PC-3 (cell line): ENCODE results near the gene GPR179. TPM values are rescaled to one million over a fixed set of nuclear protein-coding genes. Genes with fewer than 3 reads are reported as not detected.

Source experiments
- ATAC-seq: fragments of 200-7000 bp; cut with Tn5 transposase; 2 replicates; pipeline ENCODE4 v1.9.1; 2020; ENCODE audit warnings: mild to moderate bottlenecking, moderate library complexity
- BruUV-seq: library from RNA; stranded (reverse); fragments of 400-500 nt; replicated peaks from 2 replicates; lab custom pipeline; 2021; lab: Mats Ljungman, UMichigan
- CTCF ChIA-PET: fragments of 300-600 bp; sonication (Branson Sonifier 250); formaldehyde crosslinking; loops from one replicate; lab custom pipeline; 2022; ENCODE audit warnings: antibody characterized with exemption; lab: Charles Lee
- POLR2A ChIA-PET: fragments of 300-600 bp; sonication (Branson Sonifier 250); formaldehyde crosslinking; loops from one replicate; lab custom pipeline; 2022; ENCODE audit warnings: antibody characterized with exemption; ENCODE audit not compliant: unreplicated experiment; lab: Charles Lee
- DNase-seq: peaks from one replicate; pipeline ENCODE4 v3.0.0-alpha.2; 2015
- H2AFZ ChIP-seq: fragments of 300-600 bp; sonication (generic); 2 replicates; pipeline ENCODE4 v1.6.0; 2016; ENCODE audit warnings: antibody characterized with exemption, low read length
- H3F3A ChIP-seq: fragments of 300-600 bp; sonication (generic); one replicate; pipeline ENCODE4 v1.6.0; 2017; ENCODE audit warnings: antibody characterized with exemption, low read length, control low read depth, mild to moderate bottlenecking; ENCODE audit not compliant: unreplicated experiment
- H3K27ac ChIP-seq: fragments of 300-600 bp; sonication (generic); 2 replicates; pipeline ENCODE4 v1.5.1; 2016; ENCODE audit warnings: mild to moderate bottlenecking, low read length
- H3K27me3 ChIP-seq: fragments of 300-600 bp; sonication (generic); 2 replicates; pipeline ENCODE4 v1.6.1; 2016; ENCODE audit warnings: low read length, mixed read lengths
- H3K36me3 ChIP-seq: fragments of 300-600 bp; sonication (generic); 2 replicates; pipeline ENCODE4 v1.6.1; 2016; ENCODE audit warnings: low read depth, mixed run types, low read length, mixed read lengths
- H3K4me1 ChIP-seq: fragments of 300-600 bp; sonication (generic); 2 replicates; pipeline ENCODE4 v1.5.1; 2016; ENCODE audit warnings: low read length; ENCODE audit not compliant: insufficient read depth
- H3K4me2 ChIP-seq: fragments of 300-600 bp; sonication (generic); 2 replicates; pipeline ENCODE4 v1.6.0; 2016; ENCODE audit warnings: low read length
- H3K4me3 ChIP-seq: fragments of 300-600 bp; sonication (generic); 2 replicates; pipeline ENCODE4 v1.5.1; 2016; ENCODE audit warnings: mild to moderate bottlenecking, low read length, mixed read lengths
- H3K79me2 ChIP-seq: fragments of 300-600 bp; sonication (generic); 2 replicates; pipeline ENCODE4 v1.6.1; 2017; ENCODE audit warnings: low read length, mixed read lengths
- H3K9ac ChIP-seq: fragments of 300-600 bp; sonication (generic); 2 replicates; pipeline ENCODE4 v1.6.0; 2016; ENCODE audit warnings: mild to moderate bottlenecking, low read length
- H3K9me2 ChIP-seq: fragments of 300-600 bp; sonication (generic); replicated peaks from 2 replicates; pipeline ENCODE4 v1.6.1; 2016; ENCODE audit warnings: mixed run types, low read length, mixed read lengths
- H3K9me3 ChIP-seq: fragments of 300-600 bp; sonication (generic); 2 replicates; pipeline ENCODE4 v1.6.1; 2016; ENCODE audit warnings: low read length, mixed read lengths
- H4K20me1 ChIP-seq: fragments of 300-600 bp; sonication (generic); 2 replicates; pipeline ENCODE4 v1.6.1; 2016; ENCODE audit warnings: low read length, mixed read lengths
- CTCF ChIP-seq: fragments of 300-600 bp; sonication (generic); conservative IDR thresholded peaks from 2 replicates; pipeline ENCODE4 v1.5.1; 2017; ENCODE audit warnings: antibody characterized with exemption, low read depth, mild to moderate bottlenecking, low read length
- EZH2 ChIP-seq: fragments of 300-600 bp; sonication (generic); IDR thresholded peaks from one replicate; pipeline ENCODE4 v1.6.1; 2017; ENCODE audit warnings: antibody characterized with exemption, mild to moderate bottlenecking, low read length; ENCODE audit not compliant: unreplicated experiment
- EZH2phosphoT487 ChIP-seq: fragments of 300-600 bp; sonication (generic); IDR thresholded peaks from 2 replicates; pipeline ENCODE4 v1.6.1; 2018; ENCODE audit warnings: mild to moderate bottlenecking, antibody characterized with exemption, low read length, borderline replicate concordance
- intact Hi-C: fragments of 100-400 bp; cut with micrococcal nuclease; formaldehyde crosslinking; loops from 2 replicates; pipeline ENCODE4 v1.9.0; 2023
- total RNA-seq: library from RNA; depleted of rRNA; stranded (reverse); fragments of >200 nt; gene quantifications from 2 replicates; pipeline ENCODE4 v1.2.3, GENCODE V29; 2014

Gene GPR179
- total RNA-seq, 1 experiment from 2014 or later: not detected

GRCh38 chr17:38350035-38350434 is 6.3 kb upstream of the GPR179 start:
- no peak overlapping the region for H3K4me3 ChIP-seq
- no peak for ATAC-seq
- intact Hi-C loops: no loop called here
- H3K36me3 ChIP-seq: no peaks in the 10 kb centered on the region; the same call in 1 of the 2 replicates
- H2AFZ ChIP-seq: no peak overlapping the region
- no peak for DNase-seq
- no peak overlapping the region for H3K9ac ChIP-seq
- H3K79me2 ChIP-seq: peaks cover 27% of the 10 kb centered on the region
- no peaks in the 10 kb centered on the region for H3K27me3 ChIP-seq
- no peak for TF ChIP-seq EZH2phosphoT487
- TF ChIP-seq EZH2: no peak
- no peak for TF ChIP-seq CTCF
- no peaks in the 10 kb centered on the region for H3K9me3 ChIP-seq
- H3F3A ChIP-seq: no peaks in the 10 kb centered on the region
- BruUV-seq: no TSS peak
- CTCF ChIA-PET: interaction anchor here (1.4 kb wide), 2 partner anchors 31 to 64 kb away, joined by 11 to 46 read pairs; no protein-coding TSS in a partner anchor
- H3K27ac ChIP-seq: no peak overlapping the region
- H4K20me1 ChIP-seq: no peaks in the 10 kb centered on the region
- no peaks in the 10 kb centered on the region for H3K9me2 ChIP-seq
- POLR2A ChIA-PET: no interaction called here
- H3K4me1 ChIP-seq: peaks cover 9% of the 10 kb centered on the region; the same call in 1 of the 2 replicates
- no peak overlapping the region for H3K4me2 ChIP-seq

GRCh38 chr17:38349097-38349730 is 5.5 kb upstream of the GPR179 start:
- H3K27me3 ChIP-seq: no peaks in the 10 kb centered on the region
- no TSS peak for BruUV-seq
- peaks cover 7% of the 10 kb centered on the region; the same call in 1 of the 2 replicates for H3K4me1 ChIP-seq
- H3K36me3 ChIP-seq: no peaks in the 10 kb centered on the region; the same call in 1 of the 2 replicates
- ChIA-PET POLR2A (interaction anchor here (0.7 kb wide), 1 partner anchor 65 kb away, joined by 3 read pairs; no protein-coding TSS in a partner anchor), CTCF (interaction anchor here (0.6 to 1.5 kb wide), 7 partner anchors 11 to 73 kb away, joined by 3 to 46 read pairs (median 4); no protein-coding TSS in a partner anchor)
- no peaks in the 10 kb centered on the region for H4K20me1 ChIP-seq
- peak; percentile 67 for ATAC-seq
- peak; percentile 78 for DNase-seq
- H3K4me2 ChIP-seq: no peak overlapping the region
- intact Hi-C loops: loop anchor here (1.0 kb wide), 1 partner anchor 65 kb away; no protein-coding TSS in a partner anchor
- TF ChIP-seq CTCF (peak; percentile 86), EZH2 (no peak)
- no peaks in the 10 kb centered on the region for H3F3A ChIP-seq
- peaks cover 19% of the 10 kb centered on the region for H3K79me2 ChIP-seq
- H3K4me3 ChIP-seq: no peak overlapping the region
- no peak overlapping the region for H3K9ac ChIP-seq
- H3K9me3 ChIP-seq: no peaks in the 10 kb centered on the region
- H2AFZ ChIP-seq: peak overlapping the region; percentile 33; the same call in 1 of the 2 replicates
- H3K27ac ChIP-seq: no peak overlapping the region
- H3K9me2 ChIP-seq: no peaks in the 10 kb centered on the region

GRCh38 chr17:38345743-38346142 is 2.0 kb upstream of the GPR179 start:
- ATAC-seq (no peak), DNase-seq (no peak)
- no peaks in the 10 kb centered on the region for H4K20me1 ChIP-seq
- BruUV-seq: no TSS peak
- no peak overlapping the region for H3K9ac ChIP-seq
- H2AFZ ChIP-seq: no peak overlapping the region
- no peaks in the 10 kb centered on the region for H3K27me3 ChIP-seq
- no peak overlapping the region for H3K4me3 ChIP-seq
- no peaks in the 10 kb centered on the region; the same call in 1 of the 2 replicates for H3K36me3 ChIP-seq
- POLR2A ChIA-PET: no interaction called here
- no peaks in the 10 kb centered on the region for H3K4me1 ChIP-seq
- H3K27ac ChIP-seq: no peak overlapping the region
- H3K9me3 ChIP-seq: no peaks in the 10 kb centered on the region
- no peaks in the 10 kb centered on the region for H3F3A ChIP-seq
- TF ChIP-seq EZH2 (no peak), EZH2phosphoT487 (no peak), CTCF (no peak)
- no peaks in the 10 kb centered on the region for H3K9me2 ChIP-seq
- intact Hi-C loops: no loop called here
- no peak overlapping the region for H3K4me2 ChIP-seq
- CTCF ChIA-PET: no interaction called here
- H3K79me2 ChIP-seq: no peaks in the 10 kb centered on the region
